ENCODE results near the gene THSD4.

DNA sequence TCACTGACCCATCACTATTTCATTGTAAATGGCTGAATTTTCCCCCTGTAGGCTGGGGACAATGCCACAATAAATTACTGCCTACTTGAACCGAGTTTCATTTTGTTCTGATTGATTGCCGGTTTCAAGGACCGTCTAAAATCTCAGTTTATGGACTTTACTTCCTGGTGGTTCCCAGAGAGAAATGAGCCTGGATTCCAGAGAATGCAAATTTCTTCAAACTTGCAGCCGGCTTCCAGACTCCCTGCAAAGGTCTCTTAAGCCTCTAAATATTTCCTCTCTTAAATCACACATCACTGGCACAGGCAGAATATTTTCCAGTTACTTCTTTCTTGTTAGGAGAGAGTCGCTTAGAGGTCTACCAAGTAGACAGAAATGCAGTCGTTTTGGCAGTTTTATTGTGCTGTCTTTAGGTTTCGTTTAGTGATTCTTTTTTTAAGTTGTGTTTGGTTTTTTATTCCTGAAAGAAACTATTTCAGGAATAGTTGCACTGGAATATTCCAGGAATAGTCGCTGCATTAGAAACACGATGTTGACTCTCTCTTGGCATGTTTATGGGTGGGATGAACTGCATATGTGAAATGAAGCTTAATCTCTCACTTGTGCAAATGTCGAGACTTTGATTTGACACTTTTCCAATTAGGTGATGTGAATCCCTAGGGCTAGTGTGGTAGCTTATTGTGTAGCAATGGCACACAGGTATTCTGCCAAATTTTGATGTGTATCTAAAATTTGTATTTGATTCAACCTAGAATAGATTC, 411.0 kb downstream of the THSD4 start:
- TF ChIP-seq POLR2AphosphoS5 (IDR thresholded peaks at IDR 0.05; ENCODE audit: low read depth, low read length) (no peak), TCF7L2 (IDR thresholded peaks at IDR 0.05; ENCODE audit: low read depth, low read length) (no peak)
